ENCODE measurements around the gene ADGRL2.

ADGRL2 gene

DNA sequence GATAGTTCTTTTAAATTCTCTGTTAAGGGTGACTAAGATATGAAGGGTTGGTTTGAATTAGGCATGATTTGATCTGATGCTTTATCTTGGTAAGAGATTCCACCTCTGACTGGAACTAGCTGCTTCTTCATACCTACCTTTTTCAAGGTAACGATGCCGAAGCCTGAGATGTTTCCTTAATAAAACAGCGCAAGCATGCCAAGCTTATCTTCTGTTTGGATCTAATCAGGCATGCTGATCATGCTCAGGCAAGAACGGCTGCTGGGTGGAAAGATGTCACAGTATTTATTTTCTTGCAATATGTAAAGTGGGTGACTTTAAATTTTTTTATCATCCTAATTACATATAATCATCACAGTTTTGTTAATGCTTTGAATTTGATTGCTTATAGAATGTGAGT, 148.7 kb downstream of the ADGRL2 start:
- H3K9me2 ChIP-seq (replicated peaks; ENCODE audit: insufficient read depth, low read length), result no peaks in the 10 kb centered on the region
- H3K36me3 ChIP-seq (replicated peaks; ENCODE audit: insufficient read depth, low read length), result no peaks in the 10 kb centered on the region
- no peak overlapping the region for H3K27ac ChIP-seq (ENCODE audit: low read length)
- H3K79me2 ChIP-seq (ENCODE audit: low read length), result no peaks in the 10 kb centered on the region
- H3F3A ChIP-seq (ENCODE audit: insufficient read depth, low read length), result no peaks in the 10 kb centered on the region
- DNase-seq, result no peak
- no peak overlapping the region for H3K4me2 ChIP-seq (ENCODE audit: low read depth, low read length)
- H4K20me1 ChIP-seq (ENCODE audit: insufficient read depth, low read length), result no peaks in the 10 kb centered on the region
- no peak overlapping the region for H3K9ac ChIP-seq (ENCODE audit: low read length)
- TF ChIP-seq CTCF (IDR thresholded peaks at IDR 0.05; ENCODE audit: low read length) (no peak), EZH2 (optimal IDR thresholded peaks at IDR 0.05; ENCODE audit: low read depth, low read length) (no peak), EZH2phosphoT487 (IDR thresholded peaks at IDR 0.05; ENCODE audit: low read length) (no peak)
- no peaks in the 10 kb centered on the region for H3K27me3 ChIP-seq (replicated peaks; ENCODE audit: insufficient read depth, low read length)
- no peak overlapping the region for H2AFZ ChIP-seq (ENCODE audit: low read length)
- no peak overlapping the region for H3K4me3 ChIP-seq (ENCODE audit: low read length)
- H3K4me1 ChIP-seq (ENCODE audit: low read length), result no peaks in the 10 kb centered on the region
- no peaks in the 10 kb centered on the region for H3K9me3 ChIP-seq (replicated peaks; ENCODE audit: insufficient read depth, low read length)

DNA sequence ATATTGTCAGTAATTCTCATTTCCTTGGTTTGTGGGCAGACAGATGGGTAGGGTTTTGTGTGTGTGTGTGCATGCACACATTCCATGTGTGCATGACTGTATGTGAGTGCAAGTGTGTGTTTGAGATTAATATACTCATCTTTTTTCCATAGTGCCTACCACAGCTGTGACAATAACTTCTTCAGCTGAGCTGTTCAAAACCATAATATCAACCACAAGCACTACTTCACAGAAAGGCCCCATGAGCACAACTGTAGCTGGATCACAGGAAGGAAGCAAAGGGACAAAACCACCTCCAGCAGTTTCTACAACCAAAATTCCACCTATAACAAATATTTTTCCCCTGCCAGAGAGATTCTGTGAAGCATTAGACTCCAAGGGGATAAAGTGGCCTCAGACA, 149.3 kb downstream of the ADGRL2 start:
- H3K4me3 ChIP-seq (ENCODE audit: low read length), result no peak overlapping the region
- TF ChIP-seq EZH2 (optimal IDR thresholded peaks at IDR 0.05; ENCODE audit: low read depth, low read length), result no peak
- TF ChIP-seq CTCF (IDR thresholded peaks at IDR 0.05; ENCODE audit: low read length), result no peak
- TF ChIP-seq EZH2phosphoT487 (IDR thresholded peaks at IDR 0.05; ENCODE audit: low read length), result no peak
- H3K9me2 ChIP-seq (replicated peaks; ENCODE audit: insufficient read depth, low read length), result no peaks in the 10 kb centered on the region
- no peak for DNase-seq
- H3K36me3 ChIP-seq (replicated peaks; ENCODE audit: insufficient read depth, low read length), result no peaks in the 10 kb centered on the region
- H3K4me2 ChIP-seq (ENCODE audit: low read depth, low read length), result no peak overlapping the region
- no peaks in the 10 kb centered on the region for H4K20me1 ChIP-seq (ENCODE audit: insufficient read depth, low read length)
- no peaks in the 10 kb centered on the region for H3K4me1 ChIP-seq (ENCODE audit: low read length)
- H2AFZ ChIP-seq (ENCODE audit: low read length), result no peak overlapping the region
- H3K79me2 ChIP-seq (ENCODE audit: low read length), result no peaks in the 10 kb centered on the region
- no peaks in the 10 kb centered on the region for H3F3A ChIP-seq (ENCODE audit: insufficient read depth, low read length)
- no peaks in the 10 kb centered on the region for H3K9me3 ChIP-seq (replicated peaks; ENCODE audit: insufficient read depth, low read length)
- H3K27ac ChIP-seq (ENCODE audit: low read length), result no peak overlapping the region
- no peak overlapping the region for H3K9ac ChIP-seq (ENCODE audit: low read length)
- no peaks in the 10 kb centered on the region for H3K27me3 ChIP-seq (replicated peaks; ENCODE audit: insufficient read depth, low read length)

DNA sequence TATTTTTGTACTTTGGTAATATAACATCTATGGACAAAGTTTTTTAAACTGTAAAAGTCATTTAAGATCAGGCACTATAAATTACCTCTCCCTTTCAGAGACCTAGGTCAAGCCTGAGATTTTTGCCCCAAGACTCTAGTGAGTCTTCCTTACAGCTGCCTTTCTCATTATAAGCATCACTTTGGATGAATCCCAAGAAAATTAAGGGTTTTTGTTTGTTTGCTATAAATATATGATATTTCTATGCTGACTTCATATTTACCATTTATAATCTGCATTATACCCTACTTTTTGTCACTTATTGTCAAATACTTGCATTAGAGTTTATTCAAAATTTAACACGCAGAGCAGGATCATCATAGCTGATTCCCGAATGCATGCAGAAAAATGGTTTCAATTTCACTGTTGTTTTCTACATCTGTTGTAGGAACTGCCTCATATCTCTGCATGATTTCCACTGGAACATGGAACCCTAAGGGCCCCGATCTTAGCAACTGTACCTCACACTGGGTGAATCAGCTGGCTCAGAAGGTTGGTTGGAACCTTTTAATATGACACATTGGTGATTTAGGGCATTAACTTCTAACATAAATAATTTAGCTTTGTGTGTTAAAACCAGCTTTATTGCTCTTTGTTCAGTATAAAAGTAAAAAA, 150.0 kb downstream of the ADGRL2 start:
- no peak for DNase-seq

More for the DNA sequence above, 150.0 kb downstream of the ADGRL2 start:
- no peak overlapping the region for H2AFZ ChIP-seq (ENCODE audit: low read length)
- H3K4me1 ChIP-seq (ENCODE audit: low read length), result no peaks in the 10 kb centered on the region
- no peak overlapping the region for H3K27ac ChIP-seq (ENCODE audit: low read length)
- no peaks in the 10 kb centered on the region for H3K79me2 ChIP-seq (ENCODE audit: low read length)
- H3K27me3 ChIP-seq (replicated peaks; ENCODE audit: insufficient read depth, low read length), result no peaks in the 10 kb centered on the region
- no peaks in the 10 kb centered on the region for H3K9me2 ChIP-seq (replicated peaks; ENCODE audit: insufficient read depth, low read length)
- no peak overlapping the region for H3K4me3 ChIP-seq (ENCODE audit: low read length)
- H3K9me3 ChIP-seq (replicated peaks; ENCODE audit: insufficient read depth, low read length), result no peaks in the 10 kb centered on the region
- H3K4me2 ChIP-seq (ENCODE audit: low read depth, low read length), result no peak overlapping the region
- H3F3A ChIP-seq (ENCODE audit: insufficient read depth, low read length), result no peaks in the 10 kb centered on the region
- no peaks in the 10 kb centered on the region for H4K20me1 ChIP-seq (ENCODE audit: insufficient read depth, low read length)
- H3K9ac ChIP-seq (ENCODE audit: low read length), result no peak overlapping the region
- TF ChIP-seq EZH2 (optimal IDR thresholded peaks at IDR 0.05; ENCODE audit: low read depth, low read length), result no peak
- no peak for TF ChIP-seq EZH2phosphoT487 (IDR thresholded peaks at IDR 0.05; ENCODE audit: low read length)
- TF ChIP-seq CTCF (IDR thresholded peaks at IDR 0.05; ENCODE audit: low read length), result no peak
- H3K36me3 ChIP-seq (replicated peaks; ENCODE audit: insufficient read depth, low read length), result no peaks in the 10 kb centered on the region

All from MM.1S (cell line).